Tibial artery (tissue), 4 donors: Measurements from ENCODE around the gene HOXA10.

Experiments used
- DNase-seq, 2 donors: peaks; one replicate each; pipeline ENCODE4 v3.0.0-alpha.2; 2019
- H3K27ac ChIP-seq, 2 donors: fragments of 200-600 bp; sonication (generic) in 1 of 2; 1 replicate in 1 of 2; 2 replicates in 1 of 2; pipeline ENCODE4 v1.5.1; 2018 to 2019; ENCODE audit warnings: mild to moderate bottlenecking in 1 of 2
- H3K27me3 ChIP-seq, 2 donors: fragments of 200-600 bp; sonication (generic) in 1 of 2; one replicate each; pipeline versions ENCODE4 v1.5.1 to v1.6.0; 2016 to 2019
- H3K36me3 ChIP-seq, 3 donors: fragments of 200-600 bp; sonication (generic) in 2 of 3; one replicate each; pipeline ENCODE4 v1.5.1; 2016 to 2019; ENCODE audit warnings: mild to moderate bottlenecking in 2 of 3
- H3K4me1 ChIP-seq, 4 donors: fragments of 200-600 bp; sonication (generic) in 2 of 4; 1 replicate in 3 of 4; 2 replicates in 1 of 4; pipeline ENCODE4 v1.5.1; 2016 to 2019
- H3K4me3 ChIP-seq, 2 donors: fragments of 200-600 bp; sonication (generic) in 1 of 2; 1 replicate in 1 of 2; 2 replicates in 1 of 2; pipeline ENCODE4 v1.5.1; 2018 to 2019; ENCODE audit warnings: mild to moderate bottlenecking in 2 of 2
- H3K9me3 ChIP-seq, 3 donors: fragments of 200-600 bp; sonication (generic) in 1 of 3; one replicate each; pipeline ENCODE4 v1.5.1; 2016 to 2019
- intact Hi-C: fragments of 100-400 bp; cut with DNase I; formaldehyde crosslinking; loops from one replicate; pipeline ENCODE4 v1.15.0; 2023; ENCODE audit warnings: low total_unique reads
- TF ChIP-seq, protein P1 (sequence below), 2 experiments: fragments of 200-600 bp in 1 of 2; fragments of 450-650 bp in 1 of 2; IDR thresholded peaks; one replicate each; pipeline ENCODE4 v1.5.1; 2017 to 2019; ENCODE audit warnings: antibody characterized with exemption in 2 of 2, mild to moderate bottlenecking in 1 of 2, moderate library complexity in 1 of 2

Gene HOXA10

GRCh38 chr7:27139334-27140125 lies 34.6 kb downstream of the HOXA10 start:
- Histone ChIP-seq H3K27ac (peak overlapping the region in 1 of 2 donors; percentile 20), H3K4me3 (no peak overlapping the region), H3K9me3 (no peaks in the 10 kb centered on the region), H3K27me3 (no peaks in the 10 kb centered on the region), H3K4me1 (peaks cover 0 to 27% (median 12%) of the 10 kb centered on the region in 4 donors), H3K36me3 (peaks cover 35 to 39% (median 37%) of the 10 kb centered on the region in 3 donors)
- peak in 1 of 2 donors; percentile 62 for DNase-seq
- intact Hi-C loops, result loop anchor here (5.0 kb wide), 1 partner anchor 42 kb away; the partner anchor contains the start of gene HOXA1
- TF ChIP-seq, protein P1, sequence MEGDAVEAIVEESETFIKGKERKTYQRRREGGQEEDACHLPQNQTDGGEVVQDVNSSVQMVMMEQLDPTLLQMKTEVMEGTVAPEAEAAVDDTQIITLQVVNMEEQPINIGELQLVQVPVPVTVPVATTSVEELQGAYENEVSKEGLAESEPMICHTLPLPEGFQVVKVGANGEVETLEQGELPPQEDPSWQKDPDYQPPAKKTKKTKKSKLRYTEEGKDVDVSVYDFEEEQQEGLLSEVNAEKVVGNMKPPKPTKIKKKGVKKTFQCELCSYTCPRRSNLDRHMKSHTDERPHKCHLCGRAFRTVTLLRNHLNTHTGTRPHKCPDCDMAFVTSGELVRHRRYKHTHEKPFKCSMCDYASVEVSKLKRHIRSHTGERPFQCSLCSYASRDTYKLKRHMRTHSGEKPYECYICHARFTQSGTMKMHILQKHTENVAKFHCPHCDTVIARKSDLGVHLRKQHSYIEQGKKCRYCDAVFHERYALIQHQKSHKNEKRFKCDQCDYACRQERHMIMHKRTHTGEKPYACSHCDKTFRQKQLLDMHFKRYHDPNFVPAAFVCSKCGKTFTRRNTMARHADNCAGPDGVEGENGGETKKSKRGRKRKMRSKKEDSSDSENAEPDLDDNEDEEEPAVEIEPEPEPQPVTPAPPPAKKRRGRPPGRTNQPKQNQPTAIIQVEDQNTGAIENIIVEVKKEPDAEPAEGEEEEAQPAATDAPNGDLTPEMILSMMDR (IDR thresholded peaks at IDR 0.05), result no peak

DNA sequence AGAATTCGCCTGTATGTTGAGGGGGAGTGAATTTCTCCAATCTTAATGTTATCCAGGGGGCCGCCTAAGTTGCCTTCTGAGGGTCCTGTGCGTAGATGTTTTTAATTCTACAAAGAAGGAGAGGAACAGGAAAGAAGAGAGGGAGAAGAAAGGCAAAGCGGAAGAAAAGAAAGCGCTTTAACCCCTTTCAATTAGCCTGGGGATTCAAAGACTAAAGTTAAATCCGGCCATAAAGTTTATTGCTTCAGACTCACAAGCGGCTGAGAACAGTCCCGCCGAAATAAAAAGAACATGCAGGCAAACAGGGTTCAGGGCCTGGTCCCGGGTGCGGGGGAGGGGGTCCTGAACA lies 35.2 kb downstream of the HOXA10 start:
- DNase-seq, result no peak
- Histone ChIP-seq H3K4me1 (peaks cover 0 to 32% (median 14%) of the 10 kb centered on the region in 4 donors), H3K36me3 (peaks cover 30 to 33% (median 32%) of the 10 kb centered on the region in 3 donors), H3K27ac (peak overlapping the region; percentile 9 to 20), H3K9me3 (no peaks in the 10 kb centered on the region), H3K4me3 (no peak overlapping the region), H3K27me3 (no peaks in the 10 kb centered on the region)
- intact Hi-C loops, result no loop called here
- TF ChIP-seq, protein P1 (IDR thresholded peaks at IDR 0.05), result no peak

GRCh38 chr7:27138472-27138871 lies 35.6 kb downstream of the HOXA10 start:
- Histone ChIP-seq H3K27ac (peak overlapping the region; percentile 9 to 20), H3K36me3 (peaks cover 25 to 28% (median 28%) of the 10 kb centered on the region in 3 donors), H3K9me3 (no peaks in the 10 kb centered on the region), H3K4me1 (peaks cover 0 to 32% (median 15%) of the 10 kb centered on the region in 4 donors), H3K27me3 (no peaks in the 10 kb centered on the region), H3K4me3 (no peak overlapping the region)
- intact Hi-C loops, result no loop called here
- TF ChIP-seq, protein P1 (IDR thresholded peaks at IDR 0.05), result no peak
- no peak for DNase-seq

GRCh38 chr7:27137640-27138315 lies 36.3 kb downstream of the HOXA10 start:
- peak overlapping the region in 1 of 2 donors; percentile 16 for H3K27ac ChIP-seq
- H3K36me3 ChIP-seq, result peaks cover 18 to 23% (median 21%) of the 10 kb centered on the region in 3 donors
- DNase-seq, result no peak
- TF ChIP-seq, protein P1 (IDR thresholded peaks at IDR 0.05), result no peak
- intact Hi-C loops, result no loop called here
- no peaks in the 10 kb centered on the region for H3K9me3 ChIP-seq
- H3K27me3 ChIP-seq, result no peaks in the 10 kb centered on the region
- no peak overlapping the region for H3K4me3 ChIP-seq
- H3K4me1 ChIP-seq, result peaks cover 0 to 32% (median 15%) of the 10 kb centered on the region in 4 donors

- intact Hi-C loops, result no loop called here
- Histone ChIP-seq H3K4me3 (no peak overlapping the region), H3K27me3 (no peaks in the 10 kb centered on the region), H3K4me1 (peaks cover 0 to 45% (median 27%) of the 10 kb centered on the region in 4 donors), H3K9me3 (no peaks in the 10 kb centered on the region), H3K27ac (peak overlapping the region; percentile 34 to 44), H3K36me3 (peaks cover under 1 to 2% (median 1%) of the 10 kb centered on the region in 3 donors)
- DNase-seq, result peak in 1 of 2 donors; percentile 65
- TF ChIP-seq, protein P1 (IDR thresholded peaks at IDR 0.05), result no peak
Observed at GRCh38 chr7:27134392-27134791, 39.7 kb downstream of the HOXA10 start.
